K562 (cell line): Measurements from ENCODE around the gene MYH9. TPM values are rescaled to one million over a fixed set of nuclear protein-coding genes. Genes with fewer than 3 reads are reported as not detected.

Experiments used
- ATAC-seq: fragments of 200-7000 bp; cut with Tn5 transposase; 3 replicates; pipeline ENCODE4 v1.9.1; 2020; ENCODE audit warnings: moderate library complexity
- BruUV-seq: library from RNA; stranded (reverse); fragments of 400-500 nt; replicated peaks from 2 replicates; lab custom pipeline; 2021; lab: Mats Ljungman, UMichigan
- CTCF ChIA-PET: fragments of 300-600 bp; formaldehyde crosslinking; extraction: SDS; loops from one replicate; lab custom pipeline; 2021; ENCODE audit warnings: low intra/inter-chr PET ratio; lab: Yijun Ruan, JAX
- POLR2A ChIA-PET: fragments of 300-600, 350-650 bp; sonication (Branson Sonifier 250); formaldehyde crosslinking; extraction: SDS; loops from one replicate; lab custom pipeline; 2021; ENCODE audit warnings: antibody characterized with exemption, inconsistent platforms; lab: Yijun Ruan, JAX
- DNase-seq, 4 experiments: peaks; one replicate each; pipeline versions ENCODE4 v3.0.0 to v3.0.0-alpha.2; 2011 to 2018; ENCODE audit warnings: low spot score in 3 of 4, mixed read lengths in 3 of 4; ENCODE audit errors: extremely low read depth in 1 of 4
- FAIRE-seq: peaks from 2 replicates; lab custom pipeline; 2011; peaks lifted over from hg19 to GRCh38; lab: Jason Lieb, UNC
- H2AFZ ChIP-seq: 2 replicates; pipeline ENCODE4 v1.6.0; 2011; ENCODE audit warnings: low read depth, low read length, control low read depth, inconsistent platforms
- H3K27ac ChIP-seq: fragments of 200-600 bp; 3 replicates; pipeline ENCODE4 v1.8.0; 2011; ENCODE audit warnings: low read depth, mild to moderate bottlenecking, control low read depth, inconsistent platforms, low read length, moderate library complexity, mixed read lengths; ENCODE audit errors: extremely low read depth
- H3K27me3 ChIP-seq, 2 experiments: fragments of 300-600 bp in 1 of 2; 2 replicates in 1 of 2; 3 replicates in 1 of 2; pipeline versions ENCODE4 v1.6.0 to v1.8.0; 2011; ENCODE audit warnings: inconsistent platforms in 2 of 2, low read length in 2 of 2, mild to moderate bottlenecking in 1 of 2, mixed read lengths in 1 of 2, moderate library complexity in 1 of 2; ENCODE audit not compliant: control insufficient read depth in 2 of 2, insufficient read depth in 2 of 2
- H3K36me3 ChIP-seq: fragments of 300-600 bp; 3 replicates; pipeline ENCODE4 v1.8.0; 2011; ENCODE audit warnings: mild to moderate bottlenecking, low read length, inconsistent platforms; ENCODE audit not compliant: control insufficient read depth, insufficient read depth
- H3K4me1 ChIP-seq, 2 experiments: fragments of 200-600 bp in 1 of 2; replicated peaks in 1 of 2; 2 replicates in 1 of 2; 3 replicates in 1 of 2; pipeline versions ENCODE4 v1.5.1 to v1.8.0; 2011; ENCODE audit warnings: inconsistent platforms in 2 of 2, low read length in 2 of 2, mild to moderate bottlenecking in 1 of 2, mixed read lengths in 1 of 2, moderate library complexity in 1 of 2; ENCODE audit not compliant: control insufficient read depth in 2 of 2, insufficient read depth in 2 of 2
- H3K4me2 ChIP-seq: 2 replicates; pipeline ENCODE4 v1.6.1; 2011; ENCODE audit warnings: low read length, control low read depth, inconsistent platforms, mixed read lengths; ENCODE audit not compliant: insufficient read depth
- H3K4me3 ChIP-seq: fragments of 200-600 bp; sonication (generic), shearing (Covaris generic); 2 replicates; pipeline ENCODE4 v1.5.1; 2016; ENCODE audit warnings: control low read depth, inconsistent platforms
- H3K79me2 ChIP-seq: fragments of 200-600 bp; 3 replicates; pipeline ENCODE4 v1.8.0; 2011; ENCODE audit warnings: low read length, inconsistent platforms; ENCODE audit not compliant: control insufficient read depth, insufficient read depth
- H3K9ac ChIP-seq, 2 experiments: 2 replicates each; pipeline versions ENCODE4 v1.6.0 to v1.6.1; 2011; ENCODE audit warnings: low read depth in 2 of 2, low read length in 2 of 2, control low read depth in 1 of 2, inconsistent platforms in 1 of 2, mild to moderate bottlenecking in 1 of 2, mixed read lengths in 1 of 2; ENCODE audit not compliant: insufficient read depth in 1 of 2
- H3K9me1 ChIP-seq: one replicate; pipeline ENCODE4 v1.6.0; 2011; ENCODE audit warnings: inconsistent platforms, mild to moderate bottlenecking, low read length, moderate library complexity; ENCODE audit not compliant: control insufficient read depth, insufficient read depth
- H3K9me3 ChIP-seq: replicated peaks from 2 replicates; pipeline ENCODE4 v1.5.1; 2011; ENCODE audit warnings: low read depth, low read length, inconsistent platforms; ENCODE audit not compliant: control insufficient read depth, insufficient read depth
- H4K20me1 ChIP-seq: replicated peaks from 2 replicates; pipeline ENCODE4 v1.6.1; 2011; ENCODE audit warnings: low read length, inconsistent platforms, mixed read lengths; ENCODE audit not compliant: control insufficient read depth, insufficient read depth
- ADNP ChIP-seq: fragments of 200-800 bp; sonication (Bioruptor generic); IDR thresholded peaks from 2 replicates; pipeline ENCODE4 v1.6.1; 2016; ENCODE audit warnings: missing genetic modification characterization, missing compliant biosample characterization
- CBFB ChIP-seq: sonication (generic); formaldehyde crosslinking; IDR thresholded peaks from 2 replicates; pipeline ENCODE4 v1.4.0; 2020; ENCODE audit warnings: mild to moderate bottlenecking, missing genetic modification reagents
- NCOR1 ChIP-seq: fragments of 450-650 bp; IDR thresholded peaks from 2 replicates; pipeline ENCODE4 v1.6.1; 2016; ENCODE audit warnings: mild to moderate bottlenecking, moderate library complexity
- PKNOX1 ChIP-seq: fragments of 450-650 bp; IDR thresholded peaks from 2 replicates; pipeline ENCODE4 v1.6.1; 2016
- RBM25 ChIP-seq: fragments of 200-400 bp; formaldehyde crosslinking; IDR thresholded peaks from 2 replicates; pipeline ENCODE4 v1.6.1; 2018; ENCODE audit warnings: low read length, low read depth, moderate library complexity; ENCODE audit not compliant: severe bottlenecking
- RFX7 ChIP-seq: fragments of 250-450 bp; sonication (Bioruptor Pico); IDR thresholded peaks from 2 replicates; pipeline ENCODE4 v1.5.1; 2021; ENCODE audit warnings: mild to moderate bottlenecking
- WGBS: fragments of 100-300 bp; shearing (Covaris generic); methylation state at CpG from one replicate; pipeline ENCODE4 v1.1.6; 2016; ENCODE audit warnings: low coverage, mixed read lengths; ENCODE audit not compliant: insufficient coverage; ENCODE audit errors: missing lambda C conversion rate; 5-methylcytosine and 5-hydroxymethylcytosine counted together
- in situ Hi-C: fragments of 300-500 bp; cut with MboI; formaldehyde crosslinking; loops from 4 replicates; pipeline ENCODE4 v1.15.0; 2018; ENCODE audit warnings: inconsistent platforms, mixed read lengths
- intact Hi-C: fragments of 100-400 bp; cut with micrococcal nuclease; formaldehyde crosslinking; loops from 2 replicates; pipeline ENCODE4 v1.14.2; 2022
- polyA plus RNA-seq, 8 experiments: library from polyadenylated mRNA; depleted of rRNA in 4 of 8; stranded (reverse) in 5 of 8; unstranded in 3 of 8; fragments of >200 nt; fragmentation: Nextera tagmentation in 2 of 8; fragmentation: Illumina TruSeq in 1 of 8; extraction: Ambion mirVana in 2 of 8; extraction: Trizol in 1 of 8; gene quantifications; 2 replicates each; pipeline versions ENCODE4 v1.2.1 to v1.2.3, GENCODE V29; 2011 to 2014; ENCODE audit warnings: inconsistent platforms in 1 of 8, missing spikeins in 1 of 8
- total RNA-seq, 7 experiments: library from RNA; depleted of rRNA in 6 of 7; stranded (reverse); fragments of >200 nt in 6 of 7; fragmentation: Illumina TruSeq in 2 of 7; extraction: Trizol in 2 of 7; gene quantifications; 2 replicates each; pipeline versions ENCODE4 v1.2.1 to v1.2.3, GENCODE V29; 2011 to 2021; ENCODE audit warnings: low replicate concordance in 1 of 7

MYH9 gene
- total and polyA plus RNA-seq, 9 of the 15 experiments (the other 6 are each of a cell fraction or from before 2014, with no cell fraction given), result 0.71 to 111 (median 24.6) TPM

DNA sequence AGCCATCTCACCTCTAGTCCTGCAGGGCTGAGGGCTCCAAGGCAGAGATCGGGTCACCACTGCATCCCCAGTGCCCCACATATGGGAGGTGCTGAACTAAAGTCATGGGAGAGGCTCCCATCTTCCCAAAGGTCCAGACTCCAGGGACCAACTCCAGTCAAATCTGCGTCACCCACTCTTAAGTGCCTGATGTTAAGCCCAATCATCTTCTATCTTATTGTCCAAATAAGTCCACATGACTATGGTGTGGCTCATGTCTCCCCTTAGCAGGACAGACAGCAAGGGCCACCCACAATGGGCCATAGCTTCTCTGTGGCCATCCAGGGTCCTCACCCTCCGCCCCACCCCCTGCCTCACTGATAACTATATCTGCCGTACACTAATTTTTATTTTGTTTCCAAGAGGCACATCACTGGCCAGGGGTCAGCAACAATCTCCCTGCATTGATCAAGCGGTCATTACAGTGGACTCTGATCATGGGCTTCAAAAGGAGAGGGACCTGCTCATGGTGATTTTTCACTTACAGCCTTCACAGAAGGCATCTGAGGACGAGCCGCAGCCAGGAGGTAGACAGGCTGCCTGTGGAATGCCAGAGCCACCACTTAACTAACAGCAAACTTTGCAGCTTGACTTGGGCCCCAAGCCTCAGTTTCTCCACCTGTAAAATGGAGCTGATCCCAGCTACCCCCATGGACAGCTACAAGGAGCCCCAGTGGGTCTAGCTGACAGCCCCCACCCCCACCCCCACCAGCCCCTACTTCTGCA, 23.3 kb downstream of the MYH9 start:
- peaks cover 29 to 46% of the 10 kb centered on the region in 2 experiments for H3K4me1 ChIP-seq
- 78% methylated on average over 6 of the region's 7 CpGs for WGBS
- peaks cover 57% of the 10 kb centered on the region for H4K20me1 ChIP-seq
- intact Hi-C loops, result loop anchor here (5.0 kb wide), 2 partner anchors 58 to 103 kb away; no protein-coding TSS in a partner anchor
- BruUV-seq, result no TSS peak
- peaks cover 76% of the 10 kb centered on the region for H3K79me2 ChIP-seq
- DNase-seq, result no peak
- peaks cover 6% of the 10 kb centered on the region for H3K9me1 ChIP-seq
- no peak overlapping the region for H3K9ac ChIP-seq
- ChIA-PET CTCF (no interaction called here), POLR2A (interaction anchor here (1.0 to 2.0 kb wide), 4 partner anchors 9 to 30 kb away, joined by 3 to 7 read pairs (median 4); no protein-coding TSS in a partner anchor)
- in situ Hi-C loops, result no loop called here
- no peaks in the 10 kb centered on the region for H3K9me3 ChIP-seq
- H3K27me3 ChIP-seq, result no peaks in the 10 kb centered on the region
- H3K4me2 ChIP-seq, result no peak overlapping the region
- no peak overlapping the region for H3K4me3 ChIP-seq
- TF ChIP-seq CBFB (CRISPR knock-in tag), result no peak
- no peak for TF ChIP-seq PKNOX1
- no peak for TF ChIP-seq RFX7 (CRISPR knock-in tag)
- peak; percentile 47 for TF ChIP-seq RBM25
- TF ChIP-seq ADNP (tag), result peak; percentile 20; the same call in 1 of the 2 replicates
- TF ChIP-seq NCOR1, result no peak
- FAIRE-seq, result no peak
- peaks cover 12% of the 10 kb centered on the region; the same call in 1 of the 3 replicates for H3K36me3 ChIP-seq
- H3K27ac ChIP-seq, result no peak overlapping the region
- no peak for ATAC-seq
- H2AFZ ChIP-seq, result no peak overlapping the region
